Smooth muscle cell (in vitro differentiated cells): Measurements from ENCODE around the gene KAT2B. TPM values are rescaled to one million over a fixed set of nuclear protein-coding genes. Genes with fewer than 3 reads are reported as not detected.

ENCODE experiments used
- DNase-seq: peaks from one replicate; lab custom pipeline; 2025; ENCODE audit not compliant: unreplicated experiment; lab: John Stamatoyannopoulos, UW
- H2AFZ ChIP-seq: fragments of 200-600 bp; sonication (generic); 2 replicates; pipeline ENCODE4 v1.6.0; 2016; ENCODE audit warnings: antibody characterized with exemption, low read depth, mild to moderate bottlenecking
- H3F3A ChIP-seq: fragments of 200-600 bp; sonication (generic); 2 replicates; pipeline ENCODE4 v1.6.0; 2017; ENCODE audit warnings: antibody characterized with exemption, low read depth
- H3K27ac ChIP-seq: fragments of 200-600 bp; sonication (generic); 2 replicates; pipeline ENCODE4 v1.5.1; 2016; ENCODE audit warnings: low read depth, mild to moderate bottlenecking
- H3K27me3 ChIP-seq: fragments of 200-600 bp; sonication (generic); 2 replicates; pipeline ENCODE4 v1.6.1; 2016; ENCODE audit warnings: low read depth, mild to moderate bottlenecking
- H3K36me3 ChIP-seq: fragments of 200-600 bp; sonication (generic); 2 replicates; pipeline ENCODE4 v1.5.1; 2016; ENCODE audit warnings: low read depth
- H3K4me1 ChIP-seq: fragments of 200-600 bp; sonication (generic); 2 replicates; pipeline ENCODE4 v1.5.1; 2016; ENCODE audit warnings: low read depth
- H3K4me2 ChIP-seq: fragments of 200-600 bp; sonication (generic); 2 replicates; pipeline ENCODE4 v1.6.0; 2016; ENCODE audit warnings: mild to moderate bottlenecking
- H3K4me3 ChIP-seq: fragments of 200-600 bp; sonication (generic); 2 replicates; pipeline ENCODE4 v1.5.1; 2016; ENCODE audit warnings: mild to moderate bottlenecking
- H3K79me2 ChIP-seq: fragments of 200-600 bp; sonication (generic); 2 replicates; pipeline ENCODE4 v1.6.0; 2016; ENCODE audit warnings: low read depth, mild to moderate bottlenecking
- H3K9ac ChIP-seq: fragments of 200-600 bp; sonication (generic); 2 replicates; pipeline ENCODE4 v1.6.0; 2016; ENCODE audit warnings: low read depth
- H3K9me3 ChIP-seq: fragments of 200-600 bp; sonication (generic); replicated peaks from 2 replicates; pipeline ENCODE4 v1.5.1; 2016; ENCODE audit warnings: low read depth
- H4K20me1 ChIP-seq: fragments of 200-600 bp; sonication (generic); 2 replicates; pipeline ENCODE4 v1.6.0; 2016; ENCODE audit warnings: low read depth
- CTCF ChIP-seq: fragments of 200-600 bp; sonication (generic); IDR thresholded peaks from 2 replicates; pipeline ENCODE4 v1.5.1; 2017; ENCODE audit warnings: borderline replicate concordance, mild to moderate bottlenecking, antibody characterized with exemption; ENCODE audit not compliant: insufficient read depth, poor library complexity, severe bottlenecking
- WGBS: methylation state at CpG from one replicate; pipeline ENCODE4 v1.1.7; 2016; ENCODE audit warnings: low lambda C conversion rate; 5-methylcytosine and 5-hydroxymethylcytosine counted together
- polyA plus RNA-seq: library from polyadenylated mRNA; unstranded; fragments of >200 nt; fragmentation: Nextera tagmentation; extraction: Ambion mirVana; gene quantifications from 2 replicates; pipeline ENCODE4 v1.2.1, GENCODE V29; 2016
- total RNA-seq: library from RNA; depleted of rRNA; stranded (reverse); fragments of >200 nt; gene quantifications from 2 replicates; pipeline ENCODE4 v1.2.3, GENCODE V29; 2014

Gene KAT2B
- total and polyA plus RNA-seq, 2 experiments from 2014 or later: 1.1 to 6.5 TPM

- Histone ChIP-seq H3K36me3 (peaks cover 3% of the 10 kb centered on the region), H3K9me3 (no peaks in the 10 kb centered on the region), H3F3A (no peaks in the 10 kb centered on the region), H3K4me3 (no peak overlapping the region), H2AFZ (no peak overlapping the region), H3K9ac (no peak overlapping the region), H3K79me2 (no peaks in the 10 kb centered on the region), H4K20me1 (no peaks in the 10 kb centered on the region), H3K27ac (no peak overlapping the region), H3K27me3 (no peaks in the 10 kb centered on the region), H3K4me1 (no peaks in the 10 kb centered on the region), H3K4me2 (no peak overlapping the region)
- no peak for DNase-seq
- 94% methylated on average over 10 of the region's 10 CpGs for WGBS
- no peak for TF ChIP-seq CTCF
Measured at GRCh38 chr3:20125897-20126296, 85.7 kb downstream of the KAT2B start.

- no peak overlapping the region for H3K4me3 ChIP-seq
- H2AFZ ChIP-seq: no peak overlapping the region
- H3F3A ChIP-seq: no peaks in the 10 kb centered on the region
- H3K4me1 ChIP-seq: no peaks in the 10 kb centered on the region
- WGBS: 98% methylated on average over 2 of the region's 2 CpGs
- no peak overlapping the region for H3K9ac ChIP-seq
- no peaks in the 10 kb centered on the region for H3K9me3 ChIP-seq
- no peaks in the 10 kb centered on the region for H3K27me3 ChIP-seq
- TF ChIP-seq CTCF: no peak
- peaks cover 3% of the 10 kb centered on the region for H3K36me3 ChIP-seq
- no peaks in the 10 kb centered on the region for H3K79me2 ChIP-seq
- H4K20me1 ChIP-seq: no peaks in the 10 kb centered on the region
- no peak overlapping the region for H3K27ac ChIP-seq
- no peak overlapping the region for H3K4me2 ChIP-seq
- DNase-seq: no peak
Measured at GRCh38 chr3:20128358-20128757, 88.1 kb downstream of the KAT2B start.

GRCh38 chr3:20130106-20130505 is 89.9 kb downstream of the KAT2B start:
- no peak for DNase-seq
- no peaks in the 10 kb centered on the region for H3K4me1 ChIP-seq
- no peak overlapping the region for H3K4me2 ChIP-seq
- no peaks in the 10 kb centered on the region for H3K9me3 ChIP-seq
- 90% methylated on average over 7 of the region's 7 CpGs for WGBS
- H3K79me2 ChIP-seq: no peaks in the 10 kb centered on the region
- H3K9ac ChIP-seq: no peak overlapping the region
- no peak overlapping the region for H3K27ac ChIP-seq
- H3F3A ChIP-seq: no peaks in the 10 kb centered on the region
- H3K36me3 ChIP-seq: no peaks in the 10 kb centered on the region
- TF ChIP-seq CTCF: no peak
- H3K4me3 ChIP-seq: no peak overlapping the region
- H4K20me1 ChIP-seq: no peaks in the 10 kb centered on the region
- no peak overlapping the region for H2AFZ ChIP-seq
- no peaks in the 10 kb centered on the region for H3K27me3 ChIP-seq

- Histone ChIP-seq H2AFZ (no peak overlapping the region), H3K4me3 (no peak overlapping the region), H3K27ac (no peak overlapping the region), H3K27me3 (no peaks in the 10 kb centered on the region), H3K4me2 (no peak overlapping the region), H3K9ac (no peak overlapping the region), H3K4me1 (peaks cover 7% of the 10 kb centered on the region), H3K9me3 (no peaks in the 10 kb centered on the region), H3F3A (no peaks in the 10 kb centered on the region), H4K20me1 (no peaks in the 10 kb centered on the region), H3K36me3 (no peaks in the 10 kb centered on the region), H3K79me2 (no peaks in the 10 kb centered on the region)
- 90% methylated on average over 1 of the region's 1 CpG for WGBS
- no peak for TF ChIP-seq CTCF
- no peak for DNase-seq
Measured at GRCh38 chr3:20136231-20136630, 96.0 kb downstream of the KAT2B start.
